Loucy (cell line): Measurements from ENCODE around the gene LAIR2.

Experiments used
- H2AFZ ChIP-seq: fragments of 200-600 bp; sonication (generic); 2 replicates; pipeline ENCODE4 v1.6.0; 2016; ENCODE audit warnings: antibody characterized with exemption, mild to moderate bottlenecking, low read length, moderate library complexity
- H3F3A ChIP-seq: fragments of 200-600 bp; 2 replicates; pipeline ENCODE4 v1.6.0; 2016; ENCODE audit warnings: antibody characterized with exemption, low read depth, mild to moderate bottlenecking
- H3K27me3 ChIP-seq: fragments of 200-600 bp; sonication (generic); 2 replicates; pipeline ENCODE4 v1.6.1; 2014; ENCODE audit warnings: low read length, mild to moderate bottlenecking; ENCODE audit not compliant: insufficient read depth, poor library complexity, severe bottlenecking
- H3K36me3 ChIP-seq: fragments of 200-600 bp; sonication (generic); 2 replicates; pipeline ENCODE4 v1.6.1; 2016; ENCODE audit warnings: low read length; ENCODE audit not compliant: insufficient read depth
- H3K4me1 ChIP-seq: fragments of 200-600 bp; sonication (generic); 2 replicates; pipeline ENCODE4 v1.5.1; 2014; ENCODE audit warnings: low read length, mild to moderate bottlenecking; ENCODE audit not compliant: insufficient read depth, poor library complexity, severe bottlenecking
- H3K4me2 ChIP-seq: fragments of 200-600 bp; sonication (generic); 2 replicates; pipeline ENCODE4 v1.6.0; 2014; ENCODE audit warnings: antibody characterized with exemption, low read length, low read depth, mild to moderate bottlenecking; ENCODE audit not compliant: poor library complexity, severe bottlenecking
- H3K4me3 ChIP-seq: fragments of 200-600 bp; sonication (generic); 2 replicates; pipeline ENCODE4 v1.5.1; 2014; ENCODE audit warnings: low read length, mild to moderate bottlenecking, mixed read lengths; ENCODE audit not compliant: poor library complexity, severe bottlenecking
- H3K79me2 ChIP-seq: fragments of 200-600 bp; sonication (generic); 2 replicates; pipeline ENCODE4 v1.6.1; 2014; ENCODE audit warnings: low read length; ENCODE audit not compliant: insufficient read depth
- H3K9ac ChIP-seq: fragments of 200-600 bp; sonication (generic); 2 replicates; pipeline ENCODE4 v1.6.0; 2014; ENCODE audit warnings: mild to moderate bottlenecking, low read depth, low read length, moderate library complexity; ENCODE audit not compliant: poor library complexity, severe bottlenecking
- H3K9me2 ChIP-seq: fragments of 200-600 bp; sonication (generic); replicated peaks from 2 replicates; pipeline ENCODE4 v1.6.1; 2016; ENCODE audit warnings: low read depth, low read length, mixed read lengths
- H3K9me3 ChIP-seq: fragments of 200-600 bp; sonication (generic); 2 replicates; pipeline ENCODE4 v1.6.1; 2014; ENCODE audit warnings: mild to moderate bottlenecking, antibody characterized with exemption, low read length, low read depth; ENCODE audit not compliant: insufficient read depth
- H4K20me1 ChIP-seq: fragments of 200-600 bp; sonication (generic); 2 replicates; pipeline ENCODE4 v1.6.0; 2014; ENCODE audit warnings: antibody characterized with exemption, low read length, mild to moderate bottlenecking; ENCODE audit not compliant: insufficient read depth, poor library complexity, severe bottlenecking
- CTCF ChIP-seq: fragments of 200-600 bp; sonication (generic); conservative IDR thresholded peaks from 2 replicates; pipeline ENCODE4 v1.5.1; 2014; ENCODE audit warnings: mild to moderate bottlenecking, antibody characterized with exemption, low read length
- EZH2phosphoT487 ChIP-seq: fragments of 200-600 bp; IDR thresholded peaks from 2 replicates; pipeline ENCODE4 v1.6.1; 2018; ENCODE audit warnings: antibody characterized with exemption, mild to moderate bottlenecking, moderate library complexity, borderline replicate concordance

LAIR2 gene

GRCh38 chr19:54469496-54469934 is 33.1 kb upstream of the LAIR2 start:
- H3K27me3 ChIP-seq: no peaks in the 10 kb centered on the region
- H2AFZ ChIP-seq: no peak overlapping the region
- no peaks in the 10 kb centered on the region for H3K36me3 ChIP-seq
- H3K9me3 ChIP-seq: no peaks in the 10 kb centered on the region
- H3K4me2 ChIP-seq: no peak overlapping the region
- no peaks in the 10 kb centered on the region for H4K20me1 ChIP-seq
- peaks cover under 1% of the 10 kb centered on the region for H3K4me1 ChIP-seq
- H3K79me2 ChIP-seq: no peaks in the 10 kb centered on the region
- no peaks in the 10 kb centered on the region for H3K9me2 ChIP-seq
- TF ChIP-seq CTCF: no peak
- TF ChIP-seq EZH2phosphoT487: no peak
- H3F3A ChIP-seq: no peaks in the 10 kb centered on the region
- no peak overlapping the region for H3K9ac ChIP-seq
- no peak overlapping the region for H3K4me3 ChIP-seq

GRCh38 chr19:54470276-54470887 is 32.2 kb upstream of the LAIR2 start:
- Histone ChIP-seq H3K36me3 (no peaks in the 10 kb centered on the region), H3K9ac (no peak overlapping the region), H3K27me3 (no peaks in the 10 kb centered on the region), H3K4me2 (no peak overlapping the region), H3K79me2 (no peaks in the 10 kb centered on the region), H3K9me2 (no peaks in the 10 kb centered on the region), H4K20me1 (no peaks in the 10 kb centered on the region), H3K4me3 (no peak overlapping the region), H3K9me3 (no peaks in the 10 kb centered on the region), H2AFZ (no peak overlapping the region), H3K4me1 (no peaks in the 10 kb centered on the region), H3F3A (no peaks in the 10 kb centered on the region)
- TF ChIP-seq CTCF (no peak), EZH2phosphoT487 (no peak)

GRCh38 chr19:54470991-54471782 is 31.4 kb upstream of the LAIR2 start:
- no peak overlapping the region for H3K4me3 ChIP-seq
- no peak overlapping the region for H3K4me2 ChIP-seq
- H3K9me3 ChIP-seq: no peaks in the 10 kb centered on the region
- no peaks in the 10 kb centered on the region for H3K4me1 ChIP-seq
- no peaks in the 10 kb centered on the region for H3K9me2 ChIP-seq
- no peak overlapping the region for H3K9ac ChIP-seq
- H2AFZ ChIP-seq: no peak overlapping the region
- H3K27me3 ChIP-seq: no peaks in the 10 kb centered on the region
- no peaks in the 10 kb centered on the region for H3K79me2 ChIP-seq
- TF ChIP-seq EZH2phosphoT487: no peak
- TF ChIP-seq CTCF: no peak
- no peaks in the 10 kb centered on the region for H3F3A ChIP-seq
- no peaks in the 10 kb centered on the region for H4K20me1 ChIP-seq
- H3K36me3 ChIP-seq: no peaks in the 10 kb centered on the region
